SIG-M5 treated with dmso at 0.1 percent for 504 hours (cell line): Measurements from ENCODE around the gene SH3PXD2A.

Experiments used
- DNase-seq: peaks from one replicate; lab custom pipeline; 2025; ENCODE audit not compliant: unreplicated experiment; lab: John Stamatoyannopoulos, UW

Gene SH3PXD2A

GRCh38 chr10:103552856-103553742, 302.3 kb downstream of the SH3PXD2A start:
- no peak for DNase-seq

- DNase-seq: peak; percentile 47
These were observed 303.5 kb downstream of the SH3PXD2A start for GRCh38 chr10:103551619-103552602.

GRCh38 chr10:103550229-103550628, 305.1 kb downstream of the SH3PXD2A start:
- no peak for DNase-seq

- no peak for DNase-seq
These were observed 306.1 kb downstream of the SH3PXD2A start for GRCh38 chr10:103549349-103549685.

- no peak for DNase-seq
These were observed 306.6 kb downstream of the SH3PXD2A start for GRCh38 chr10:103548581-103549348.

- DNase-seq: no peak
These were observed 307.4 kb downstream of the SH3PXD2A start for GRCh38 chr10:103548006-103548405.

- DNase-seq: no peak
These were observed 307.9 kb downstream of the SH3PXD2A start for GRCh38 chr10:103547391-103547946.

- no peak for DNase-seq
These were observed 309.0 kb downstream of the SH3PXD2A start for GRCh38 chr10:103546401-103546800.

GRCh38 chr10:103545771-103546281, 309.6 kb downstream of the SH3PXD2A start:
- DNase-seq: no peak

- DNase-seq: no peak
These were observed 310.0 kb downstream of the SH3PXD2A start for GRCh38 chr10:103545366-103545765.

- no peak for DNase-seq
These were observed 310.6 kb downstream of the SH3PXD2A start for GRCh38 chr10:103544657-103545310.
